ENCODE measurements around the gene ZDHHC14.
"Not testable (repeated sequence)": the region's sequence is repeated elsewhere in the genome, so short reads cannot be mapped to it uniquely, and the experiment has no call there.

ZDHHC14 gene

DNA sequence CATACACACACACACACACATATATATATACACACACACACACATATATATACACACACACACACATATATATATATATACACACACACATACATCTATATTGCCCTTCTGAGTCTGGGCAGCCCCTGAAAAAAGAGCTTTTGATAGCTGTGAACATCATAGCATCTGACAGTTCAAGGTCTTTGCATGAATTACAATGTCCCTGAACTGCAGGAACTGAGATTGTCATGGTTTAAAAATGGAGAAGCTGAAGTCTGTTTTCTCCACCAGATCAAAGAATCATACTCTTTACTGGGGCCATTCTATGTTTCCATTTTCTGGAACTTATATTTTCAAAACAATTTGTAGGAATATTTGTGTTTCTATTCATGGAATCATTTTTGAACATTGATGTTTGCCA, 189.8 kb downstream of the ZDHHC14 start:
- DNase-seq (ENCODE audit: low read depth): no peak

DNA sequence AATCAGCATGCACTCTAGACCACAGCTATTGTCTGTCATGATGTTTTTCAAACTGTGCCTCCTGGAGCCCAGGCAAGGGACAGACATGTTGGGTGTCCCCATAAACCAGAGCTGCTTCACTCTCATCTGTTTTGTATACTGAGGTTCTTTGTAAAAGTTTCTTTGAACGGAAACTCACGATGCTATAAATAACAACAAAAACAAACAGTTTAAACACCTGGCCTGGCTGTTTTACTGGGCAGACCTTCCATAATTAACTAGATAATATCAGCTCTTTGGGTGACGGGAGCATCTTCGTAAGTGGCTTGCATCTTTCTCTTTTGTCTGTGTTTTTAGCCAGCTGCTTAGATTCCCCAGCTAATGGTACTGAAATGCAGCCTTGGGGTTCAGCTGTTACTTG, 190.3 kb downstream of the ZDHHC14 start:
- no peak for DNase-seq (ENCODE audit: low read depth)

DNA sequence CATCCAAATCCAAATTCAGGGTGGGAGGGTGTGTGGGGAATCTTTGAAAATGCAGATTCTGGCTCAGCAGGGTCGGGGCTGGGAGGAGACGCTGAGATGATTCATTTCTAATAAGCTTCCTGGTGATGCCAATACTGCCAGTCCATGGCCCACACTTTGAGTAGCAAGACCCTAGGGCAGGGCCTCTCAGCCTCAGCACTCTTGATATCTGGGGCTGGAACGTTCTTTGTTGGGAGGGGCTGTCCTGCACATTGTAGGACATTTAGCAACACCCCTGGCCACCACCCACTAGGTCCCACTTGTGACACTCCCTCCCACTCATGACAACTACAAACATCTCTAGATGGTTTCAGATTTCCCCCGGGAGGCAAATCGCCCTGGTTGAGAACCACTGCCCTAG, 191.0 kb downstream of the ZDHHC14 start:
- no peak for DNase-seq (ENCODE audit: low read depth)

DNA sequence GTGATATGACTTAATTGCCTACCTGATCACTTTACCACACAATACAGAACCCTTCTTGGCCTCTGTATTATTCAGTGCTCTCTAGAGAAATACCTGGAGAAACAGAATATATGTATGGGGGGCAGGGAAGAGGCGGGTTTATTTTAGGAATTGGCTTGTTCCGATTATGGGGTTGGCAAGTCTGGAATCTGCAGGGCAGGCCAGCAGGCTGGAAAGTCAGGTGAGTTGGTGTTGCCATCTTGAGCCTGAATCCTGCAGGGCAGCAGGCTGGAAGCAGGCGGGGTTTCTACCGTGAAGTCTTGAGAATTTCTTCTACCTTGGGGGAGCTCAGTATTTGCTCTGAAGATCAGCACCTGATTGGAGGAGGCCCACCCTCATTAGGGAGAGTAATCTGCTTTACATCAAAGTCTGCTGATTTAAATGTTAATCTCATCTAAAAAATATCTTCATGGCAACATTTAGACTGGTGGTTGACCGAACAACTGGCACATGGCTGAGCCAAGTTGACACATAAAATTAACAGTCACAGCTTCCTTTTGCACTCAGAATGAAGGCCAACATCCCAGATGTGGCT, 193.9 kb downstream of the ZDHHC14 start:
- DNase-seq (ENCODE audit: low read depth): no peak

DNA sequence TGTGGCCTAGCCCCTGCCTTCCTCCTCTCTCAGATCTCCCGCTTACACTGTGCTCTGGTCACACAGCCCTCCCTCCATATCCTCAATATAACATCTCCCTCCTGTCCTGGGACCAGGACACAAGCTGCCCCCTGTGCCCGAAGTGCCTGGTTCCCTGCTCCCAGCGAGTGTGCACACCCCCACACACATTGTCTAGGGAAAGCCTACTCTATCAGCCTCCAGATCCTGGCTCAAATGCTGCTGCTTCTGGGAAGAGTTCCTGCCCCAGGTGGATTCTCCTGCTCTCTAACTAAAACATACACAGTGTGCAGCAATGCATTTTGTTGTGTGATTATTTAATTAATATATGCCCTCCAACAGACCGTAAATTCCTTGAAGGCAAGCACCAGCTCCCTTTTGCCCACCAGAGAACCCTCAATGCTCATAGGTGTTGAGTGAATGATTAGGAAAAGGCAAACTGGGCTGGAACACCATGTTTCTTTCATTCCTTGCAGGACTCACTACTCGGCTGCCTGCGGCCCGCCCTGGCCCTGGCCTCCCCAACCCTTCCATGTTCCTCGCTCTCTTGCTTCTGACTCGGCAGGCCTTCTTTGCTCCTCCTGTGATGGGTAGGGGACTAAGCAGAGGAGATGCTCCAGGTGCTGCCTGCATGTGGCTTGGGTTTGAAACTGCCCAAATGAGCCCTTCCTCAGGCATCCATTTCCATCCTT, 194.6 kb downstream of the ZDHHC14 start:
- no peak for DNase-seq (ENCODE audit: low read depth)

DNA sequence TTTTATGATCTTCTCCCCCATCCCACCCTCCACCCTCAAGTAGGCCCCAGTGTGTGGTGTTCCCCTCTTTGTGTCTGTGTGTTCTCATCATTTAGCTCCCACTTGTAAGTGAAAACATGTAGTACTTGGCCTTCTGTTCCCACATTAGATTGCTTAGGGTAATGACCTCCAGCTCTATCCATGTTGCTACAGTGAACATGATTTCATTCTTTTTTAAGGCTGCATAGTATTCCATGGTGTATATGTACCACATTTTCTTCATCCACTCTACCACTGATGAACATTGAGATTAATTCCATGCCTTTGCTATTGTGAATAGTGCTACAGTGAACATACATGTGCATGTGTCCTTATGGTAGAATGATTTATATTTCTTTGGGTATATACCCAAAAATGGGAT, 196.0 kb downstream of the ZDHHC14 start:
- DNase-seq (ENCODE audit: low read depth): not testable (repeated sequence)

DNA sequence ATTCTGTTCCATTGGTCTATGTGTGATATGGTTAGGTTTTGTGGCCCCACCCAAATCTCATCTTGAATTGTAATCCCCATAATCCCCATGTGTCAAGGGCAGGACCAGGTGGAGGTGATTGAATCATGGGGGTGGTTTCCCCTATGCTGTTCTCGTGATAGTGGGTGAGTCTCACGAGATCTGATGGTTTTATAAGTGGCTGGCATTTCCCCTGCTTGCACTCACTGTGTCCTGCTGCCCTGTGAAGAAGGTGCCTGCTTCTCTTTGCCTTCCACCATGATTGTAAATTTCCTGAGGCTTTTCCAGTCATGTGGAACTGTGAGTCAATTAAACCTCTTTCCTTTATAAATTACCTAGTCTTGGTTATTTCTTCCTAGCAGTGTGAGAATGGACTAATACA, 197.5 kb downstream of the ZDHHC14 start:
- not testable (repeated sequence) for DNase-seq (ENCODE audit: low read depth)

DNA sequence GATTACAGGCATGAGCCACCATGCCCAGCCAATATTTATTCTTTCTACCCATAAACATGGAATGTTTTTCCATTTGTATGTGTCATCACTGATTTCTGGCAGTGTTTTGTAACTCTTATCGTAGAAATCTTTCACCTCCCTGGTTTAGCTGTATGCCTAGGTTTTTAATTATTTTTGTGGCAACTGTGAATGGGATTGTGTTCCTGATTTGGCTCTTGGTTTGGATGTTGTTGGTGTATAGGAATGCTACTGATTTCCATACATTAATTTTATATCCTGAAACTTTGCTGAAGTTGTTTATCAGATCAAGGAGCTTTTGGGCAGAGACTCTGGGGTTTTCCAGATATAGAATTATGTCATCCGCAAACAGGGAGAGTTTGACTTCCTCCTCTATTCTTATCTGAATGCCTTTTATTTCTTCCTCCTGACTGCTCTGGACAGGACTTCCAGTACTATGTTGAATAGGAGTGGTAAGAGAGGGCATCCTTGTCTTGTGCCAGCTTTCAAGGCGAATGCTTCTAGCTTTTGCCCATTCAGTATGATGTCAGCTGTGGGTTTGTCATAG, 198.6 kb downstream of the ZDHHC14 start:
- no peak for DNase-seq (ENCODE audit: low read depth)

DNA sequence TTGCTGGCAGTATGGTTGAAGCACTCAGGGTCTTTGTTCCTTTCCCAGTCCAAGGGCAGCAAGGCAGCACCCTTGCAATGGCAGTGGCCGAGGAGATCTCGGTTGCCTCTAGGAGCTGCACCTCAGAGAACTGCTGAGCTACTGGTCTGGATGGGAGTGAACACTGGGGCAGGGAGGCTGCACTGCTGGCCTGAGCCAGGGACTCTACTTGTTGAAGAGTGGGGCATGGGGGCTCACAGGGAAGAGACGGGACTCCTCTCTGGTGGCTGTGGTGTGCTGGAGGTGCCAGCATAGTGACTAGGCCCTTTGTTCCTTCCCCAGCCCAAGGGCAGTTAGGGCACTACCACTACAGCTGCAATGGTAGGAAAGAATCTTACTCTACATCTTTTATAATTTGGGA, 203.0 kb downstream of the ZDHHC14 start:
- DNase-seq (ENCODE audit: low read depth): no peak

DNA sequence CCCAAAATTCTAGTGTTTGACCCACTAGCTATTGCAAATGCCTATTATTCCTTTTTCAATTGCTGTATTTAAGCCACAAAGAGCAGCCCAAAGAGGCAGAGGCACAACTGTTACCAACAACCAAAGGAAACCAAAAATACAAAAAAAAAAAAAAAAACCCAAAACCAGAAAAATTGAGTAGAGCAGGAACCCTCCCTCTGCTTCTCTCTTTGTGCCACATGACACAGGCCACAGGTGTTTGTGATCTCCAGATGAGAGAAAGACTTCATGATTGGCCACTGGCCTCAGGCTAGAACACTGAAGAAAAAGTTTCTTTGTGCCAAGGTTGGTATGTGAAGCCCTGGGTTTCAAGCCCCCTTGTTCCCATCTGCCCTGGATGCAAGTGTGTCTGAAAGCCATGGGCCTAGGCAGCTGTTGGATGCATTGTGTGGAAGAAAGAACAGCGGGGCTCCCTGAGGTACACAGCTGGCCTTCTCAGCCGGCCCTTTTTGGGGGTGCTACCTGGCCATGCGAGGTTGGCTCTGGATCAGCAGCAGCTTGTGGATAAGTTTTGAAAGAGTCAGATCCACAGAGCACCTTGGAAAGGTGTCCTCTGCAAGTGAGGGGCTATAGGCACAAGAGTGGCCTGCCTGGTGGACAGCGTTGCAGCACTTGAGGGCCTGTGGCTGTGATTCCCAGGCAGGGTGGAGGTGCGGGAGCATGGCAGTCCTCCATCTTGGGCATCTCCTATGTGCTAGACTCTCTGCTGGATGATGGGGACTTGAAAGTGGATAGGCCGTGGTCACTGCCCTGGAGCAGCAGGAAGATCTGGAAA, 204.5 kb downstream of the ZDHHC14 start:
- no peak for DNase-seq (ENCODE audit: low read depth)

DNA sequence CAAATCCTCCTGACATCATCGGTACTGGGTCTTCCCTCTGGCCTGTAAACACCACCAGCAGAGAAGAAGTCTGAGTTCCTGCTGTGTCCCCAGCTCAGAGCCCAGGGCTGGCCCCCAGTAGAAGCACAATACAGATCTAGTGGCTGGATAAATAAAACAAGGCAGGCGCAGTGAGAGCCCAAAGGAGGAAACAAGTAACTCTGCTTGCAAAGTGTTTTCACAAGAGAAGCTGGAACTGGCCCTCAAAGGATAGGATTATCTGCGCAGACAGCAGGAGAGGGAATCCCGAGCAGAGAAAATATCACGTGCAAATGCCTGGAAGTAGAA, 205.1 kb downstream of the ZDHHC14 start:
- no peak for DNase-seq (ENCODE audit: low read depth)

DNA sequence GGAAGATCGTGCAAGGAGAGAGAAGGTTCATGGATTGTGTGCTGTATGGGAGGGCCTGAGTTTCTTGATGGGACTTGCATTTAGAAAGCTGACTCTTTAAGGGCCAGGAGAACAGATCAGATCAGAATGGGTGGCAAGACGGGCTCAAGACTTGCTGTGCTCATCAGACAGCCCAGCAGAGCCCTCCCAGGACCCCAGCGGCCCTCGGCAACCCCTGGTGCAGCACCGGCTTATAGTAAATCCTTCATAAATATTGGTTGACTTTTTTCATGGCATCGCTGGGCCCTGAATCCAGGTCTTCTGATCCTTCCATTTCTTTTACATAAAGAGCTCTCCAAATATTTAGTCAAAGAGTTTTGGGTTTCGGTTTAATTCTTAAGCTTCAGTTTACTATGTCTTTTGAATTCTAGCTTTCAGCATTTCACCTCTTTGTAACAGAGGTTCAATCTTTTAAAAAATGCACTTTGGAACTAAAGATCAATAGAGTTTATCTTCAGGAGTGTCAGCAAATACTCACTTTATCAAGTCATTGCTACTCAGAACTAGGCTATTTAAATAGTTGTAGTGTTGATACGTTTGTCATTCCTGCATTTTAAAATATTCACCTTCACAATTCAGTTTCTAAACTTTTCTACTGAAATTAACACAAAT, 205.6 kb downstream of the ZDHHC14 start:
- no peak for DNase-seq (ENCODE audit: low read depth)

DNA sequence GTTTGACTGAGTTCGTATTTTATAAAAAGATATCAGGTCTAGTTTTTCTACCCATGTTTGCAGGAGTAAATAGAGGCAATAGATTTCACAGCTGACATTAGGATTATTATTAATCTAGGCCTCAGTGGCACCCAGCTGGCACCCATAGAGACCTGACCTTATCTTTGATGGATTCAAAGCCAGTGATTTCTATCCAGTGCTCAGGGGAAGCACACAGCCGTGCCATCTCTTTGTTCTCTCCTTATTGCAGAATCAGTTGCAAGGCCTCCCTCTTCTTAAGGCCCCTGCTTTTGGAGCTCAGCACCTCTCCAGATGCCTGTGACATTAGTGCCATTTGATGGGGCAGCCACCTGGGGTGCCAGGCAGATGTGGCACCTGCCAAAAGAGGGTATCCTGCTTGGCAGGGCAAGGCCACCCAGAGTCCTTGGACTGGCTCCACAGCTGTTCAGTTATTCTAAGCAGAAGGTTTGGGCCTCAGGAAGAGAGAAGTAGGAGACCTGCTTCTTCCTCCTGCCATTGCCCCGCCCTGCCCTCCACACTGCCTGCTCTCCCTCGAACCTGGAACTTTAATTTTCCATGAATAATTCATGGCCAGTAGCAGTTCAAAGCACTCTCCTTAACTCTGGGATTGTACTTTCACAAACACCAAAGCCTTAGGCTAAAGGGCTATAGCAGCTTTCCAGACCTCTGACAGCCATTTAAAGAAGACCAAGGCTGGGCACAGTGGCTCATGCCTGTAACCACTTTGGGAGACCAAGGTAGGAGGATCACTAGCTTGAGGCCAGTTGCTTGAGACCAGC, 206.3 kb downstream of the ZDHHC14 start:
- no peak for DNase-seq (ENCODE audit: low read depth)

DNA sequence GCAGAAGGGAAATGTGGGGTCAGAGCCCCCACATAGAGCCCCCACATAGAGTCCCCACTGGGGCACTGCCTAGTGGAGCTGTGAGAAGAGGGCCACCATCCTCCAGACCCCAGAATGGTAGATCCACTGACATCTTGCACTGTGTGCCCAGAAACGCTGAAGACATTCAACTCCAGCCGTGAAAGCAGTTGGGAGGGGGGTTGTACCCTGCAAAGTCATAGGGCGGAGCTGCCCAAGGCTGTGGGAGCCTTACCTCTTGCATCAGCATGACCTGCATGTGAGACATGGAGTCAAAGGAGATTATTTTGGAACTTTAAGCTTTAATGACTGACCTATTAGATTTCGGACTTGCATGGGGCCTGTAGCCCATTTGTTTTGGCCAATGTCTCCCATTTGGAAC, 209.7 kb downstream of the ZDHHC14 start:
- not testable (repeated sequence) for DNase-seq (ENCODE audit: low read depth)

DNA sequence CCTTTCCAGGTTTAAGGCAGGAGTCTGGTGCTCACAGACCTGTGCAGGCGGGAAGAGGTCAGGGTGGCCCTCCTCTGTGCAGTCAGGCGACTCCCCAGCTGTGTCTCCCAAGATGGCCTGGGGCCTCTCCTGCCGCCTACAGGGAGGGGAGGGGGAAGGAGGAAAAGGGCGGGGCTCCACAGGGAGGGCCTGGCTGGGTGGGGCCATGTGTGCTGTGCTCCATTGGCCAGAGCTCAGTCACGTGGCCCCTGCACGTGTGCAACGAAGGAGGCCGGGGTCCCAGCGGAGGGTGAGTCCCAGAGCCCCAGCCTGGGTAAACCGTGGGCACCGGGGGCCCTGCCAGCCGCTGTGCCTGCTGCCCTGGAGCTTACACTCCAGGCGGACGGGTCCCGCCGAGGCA, 211.6 kb downstream of the ZDHHC14 start:
- DNase-seq (ENCODE audit: low read depth): no peak

DNA sequence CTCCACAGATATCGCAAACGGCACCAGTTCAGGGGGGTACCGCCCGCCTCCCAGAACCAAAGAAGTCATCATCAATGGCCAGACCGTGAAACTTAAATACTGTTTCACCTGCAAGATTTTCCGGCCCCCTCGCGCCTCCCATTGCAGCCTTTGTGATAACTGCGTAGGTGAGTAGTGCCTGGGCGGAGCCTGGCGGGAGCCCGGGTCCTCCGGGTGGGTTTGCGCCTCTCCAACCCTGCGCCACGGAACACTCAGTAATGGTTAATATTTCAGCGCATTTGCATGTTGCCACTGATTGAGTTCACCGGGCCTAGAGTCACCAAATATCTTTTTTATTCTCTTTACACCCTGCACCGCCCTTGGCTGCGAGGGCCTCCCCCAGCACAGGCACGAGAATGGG, 212.0 kb downstream of the ZDHHC14 start:
- no peak for DNase-seq (ENCODE audit: low read depth)

DNA sequence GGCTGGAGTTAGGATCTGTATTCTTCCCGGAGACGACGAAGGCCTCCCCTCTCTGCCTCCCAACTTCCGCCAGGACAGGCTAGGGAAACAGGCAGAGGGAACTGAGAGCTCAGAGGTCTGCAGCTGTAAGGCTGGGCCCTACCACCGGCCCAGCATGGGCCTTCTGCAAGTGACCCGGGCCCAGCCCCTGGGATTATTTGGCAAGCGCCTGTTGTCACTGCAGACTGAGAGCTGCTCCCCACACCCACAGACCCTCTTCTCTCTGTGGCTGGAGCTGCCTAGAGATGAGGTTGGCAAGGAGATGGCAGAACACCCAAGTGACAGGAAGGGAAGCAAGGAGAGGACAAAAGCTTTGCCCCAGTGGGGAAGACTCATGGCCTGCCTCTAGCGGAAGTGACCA, 212.6 kb downstream of the ZDHHC14 start:
- no peak for DNase-seq (ENCODE audit: low read depth)

DNA sequence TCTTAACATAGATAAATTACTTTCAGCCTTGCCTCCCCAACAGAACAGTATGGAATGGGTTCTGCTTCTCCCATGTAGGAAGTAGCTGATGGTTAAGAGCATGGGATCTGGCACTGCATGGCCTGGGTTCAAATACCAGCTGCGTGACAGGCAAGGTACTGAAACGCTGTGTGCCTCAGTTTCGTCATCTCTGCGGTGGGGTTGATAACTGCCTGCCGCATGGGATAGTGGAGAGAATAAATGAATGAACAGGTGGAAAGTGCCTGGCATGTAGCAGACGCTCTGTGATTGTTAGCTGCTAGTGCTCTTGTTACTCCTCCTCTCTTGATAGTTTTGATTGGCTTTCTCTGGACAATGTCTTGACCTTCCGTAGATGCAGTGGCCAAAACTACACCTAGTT, 213.3 kb downstream of the ZDHHC14 start:
- DNase-seq (ENCODE audit: low read depth): no peak

DNA sequence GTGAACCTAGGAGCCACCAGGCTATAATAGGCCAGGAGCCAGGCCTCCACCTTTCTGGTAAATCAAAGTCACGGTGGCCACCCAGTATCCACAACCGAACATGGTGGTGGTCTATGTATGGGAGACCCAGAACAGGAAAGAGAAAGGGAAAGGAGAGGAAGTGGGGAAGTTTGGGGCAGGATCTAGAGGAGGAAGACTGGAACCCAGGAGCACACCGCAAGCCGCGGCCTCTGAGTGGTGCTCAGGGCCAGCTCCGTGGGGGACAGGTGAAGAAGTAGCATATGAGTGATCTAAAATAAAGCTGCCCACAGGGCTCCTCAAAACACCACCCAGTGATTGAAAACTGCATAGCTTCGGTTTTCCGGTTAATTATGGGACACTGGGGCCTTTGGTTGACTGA, 214.8 kb downstream of the ZDHHC14 start:
- DNase-seq (ENCODE audit: low read depth): no peak

DNA sequence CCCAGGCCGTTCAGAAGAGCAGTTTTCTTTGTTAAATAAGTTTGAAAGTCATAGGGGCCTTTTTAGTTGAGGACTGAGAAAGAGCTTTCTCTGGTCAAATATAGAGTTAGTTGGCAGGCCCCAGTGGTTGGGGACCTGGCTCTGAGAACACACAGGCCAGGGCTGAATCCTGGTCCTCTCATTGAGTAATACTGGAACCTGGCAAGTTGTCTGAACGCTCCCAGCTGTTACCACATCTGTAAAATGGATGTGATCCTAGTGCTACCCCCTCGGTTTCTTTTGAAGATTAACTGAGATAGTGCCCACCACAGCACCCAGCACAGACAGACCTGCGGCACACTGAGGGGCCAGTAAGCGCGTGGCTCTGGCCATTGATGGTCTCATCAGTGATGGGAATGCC, 215.5 kb downstream of the ZDHHC14 start:
- no peak for DNase-seq (ENCODE audit: low read depth)

DNA sequence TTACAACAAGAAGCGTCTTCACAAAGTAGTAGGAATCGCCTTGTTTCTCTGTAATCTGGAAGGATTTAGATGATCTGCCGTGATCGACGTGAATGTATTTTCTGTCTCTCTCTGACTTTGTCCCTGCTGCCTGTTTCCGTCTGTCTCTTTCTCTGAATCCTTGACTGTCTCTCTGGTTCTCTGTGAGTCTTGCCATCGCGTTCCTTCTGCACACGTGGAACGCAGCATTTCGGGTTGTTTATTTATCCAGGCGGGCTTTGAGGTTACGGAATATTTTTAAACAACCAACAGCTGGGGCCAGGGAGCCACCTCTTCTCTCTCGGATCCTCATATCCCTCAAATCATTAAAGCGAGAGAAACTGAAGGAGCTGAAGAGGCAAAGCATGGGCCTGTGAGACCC, 215.9 kb downstream of the ZDHHC14 start:
- DNase-seq (ENCODE audit: low read depth): no peak
